ENCODE results near the gene HOXD8. TPM values are rescaled to one million over a fixed set of nuclear protein-coding genes. Genes with fewer than 3 reads are reported as not detected.

HOXD8 gene
- total and polyA plus RNA-seq, 9 of the 15 experiments (the other 6 are each of a cell fraction or from before 2014, with no cell fraction given) = 0.04 to 0.15 TPM; not detected in 7

- intact Hi-C loops (cut with micrococcal nuclease) (no loop called here), in situ Hi-C loops (cut with MboI) (loop anchor here (25.0 kb wide), 2 partner anchors 674 to 1624 kb away; no protein-coding TSS in a partner anchor)
- Histone ChIP-seq H3K9ac (ENCODE audit: insufficient read depth in 1 of 2, low read depth in 2 of 2, low read length in 2 of 2) (no peak overlapping the region), H3K36me3 (ENCODE audit: control insufficient read depth, insufficient read depth, low read length) (no peaks in the 10 kb centered on the region), H3K27ac (ENCODE audit: extremely low read depth, low read depth, low read length) (no peak overlapping the region), H4K20me1 (replicated peaks; ENCODE audit: control insufficient read depth, insufficient read depth, low read length) (no peaks in the 10 kb centered on the region), H2AFZ (ENCODE audit: low read depth, low read length) (no peak overlapping the region), H3K4me1 (replicated peaks in 1 of 2; ENCODE audit: control insufficient read depth in 2 of 2, insufficient read depth in 2 of 2, low read length in 2 of 2) (peaks cover 0 to 15% of the 10 kb centered on the region in 2 experiments; a peak in 2 of 5 replicates), H3K9me3 (replicated peaks; ENCODE audit: control insufficient read depth, insufficient read depth, low read depth, low read length) (no peaks in the 10 kb centered on the region; the same call in 1 of the 2 replicates), H3K27me3 (ENCODE audit: control insufficient read depth in 2 of 2, insufficient read depth in 2 of 2, low read length in 2 of 2) (peaks cover 33 to 57% of the 10 kb centered on the region in 2 experiments; a peak in 4 of 5 replicates), H3K4me2 (ENCODE audit: insufficient read depth, low read length) (no peak overlapping the region), H3K4me3 (no peak overlapping the region), H3K79me2 (ENCODE audit: control insufficient read depth, insufficient read depth, low read length) (no peaks in the 10 kb centered on the region), H3K9me1 (ENCODE audit: control insufficient read depth, insufficient read depth, low read length) (no peaks in the 10 kb centered on the region)
- ChIA-PET POLR2A (no interaction called here), CTCF (ENCODE audit: low intra/inter-chr PET ratio) (interaction anchor here (1.2 kb wide), 1 partner anchor 417 kb away, joined by 3 read pairs; no protein-coding TSS in a partner anchor)
- DNase-seq (ENCODE audit: extremely low read depth in 1 of 4, low spot score in 3 of 4) = no peak
- BruUV-seq (replicated peaks) = no TSS peak
- WGBS (ENCODE audit: insufficient coverage, low coverage, missing lambda C conversion rate) = 18% methylated on average over 8 of the region's 8 CpGs
- no peak for ATAC-seq
- no peak for FAIRE-seq
- no peak for TF ChIP-seq ZNF507 (tag; conservative IDR thresholded peaks at IDR 0.05)
- no peak for TF ChIP-seq ZBTB9 (CRISPR knock-in tag; IDR thresholded peaks at IDR 0.05)
- TF ChIP-seq ZBTB26 (CRISPR knock-in tag; IDR thresholded peaks at IDR 0.05) = no peak
- no peak for TF ChIP-seq MYC (IDR thresholded peaks at IDR 0.05; ENCODE audit: low read depth, low read length)
- no peak for TF ChIP-seq MYC (CRISPR knock-in tag; IDR thresholded peaks at IDR 0.05; ENCODE audit: borderline replicate concordance, low read depth)
- no peak for TF ChIP-seq TCF15 (CRISPR knock-in tag; IDR thresholded peaks at IDR 0.05)
- TF ChIP-seq SMAD2 (IDR thresholded peaks at IDR 0.05; ENCODE audit: low read depth, low read length) = no peak
- TF ChIP-seq RFX5 (IDR thresholded peaks at IDR 0.05; ENCODE audit: low read depth, low read length) = no peak
- TF ChIP-seq SMC3 (conservative IDR thresholded peaks at IDR 0.05; ENCODE audit: insufficient read depth, low read depth, low read length) = no peak
- TF ChIP-seq KAT8 (IDR thresholded peaks at IDR 0.05; ENCODE audit: low read depth) = no peak
- TF ChIP-seq ZNF407 (IDR thresholded peaks at IDR 0.05; ENCODE audit: low read depth) = no peak
- TF ChIP-seq SLC30A9 (CRISPR knock-in tag; IDR thresholded peaks at IDR 0.05) = no peak
- TF ChIP-seq CAMTA2 (CRISPR knock-in tag; conservative IDR thresholded peaks at IDR 0.05) = no peak
These were observed 8.4 kb downstream of the HOXD8 start for GRCh38 chr2:176137906-176138305.

All from K562 (cell line).